GM19395 (cell line): ENCODE data around the gene CIAO1.
A peak's percentile ranks its signal among the peaks of the same experiment; 100 is the strongest.
"Not testable (repeated sequence)": the region's sequence is repeated elsewhere in the genome, so short reads cannot be mapped to it uniquely, and the experiment has no call there.

Experiments
- ATAC-seq: cut with Tn5 transposase; IDR thresholded peaks from one replicate; pipeline ENCODE4 v1.9.1; 2021; ENCODE audit warnings: mild to moderate bottlenecking, moderate library complexity; ENCODE audit not compliant: unreplicated experiment

The CIAO1 gene

DNA sequence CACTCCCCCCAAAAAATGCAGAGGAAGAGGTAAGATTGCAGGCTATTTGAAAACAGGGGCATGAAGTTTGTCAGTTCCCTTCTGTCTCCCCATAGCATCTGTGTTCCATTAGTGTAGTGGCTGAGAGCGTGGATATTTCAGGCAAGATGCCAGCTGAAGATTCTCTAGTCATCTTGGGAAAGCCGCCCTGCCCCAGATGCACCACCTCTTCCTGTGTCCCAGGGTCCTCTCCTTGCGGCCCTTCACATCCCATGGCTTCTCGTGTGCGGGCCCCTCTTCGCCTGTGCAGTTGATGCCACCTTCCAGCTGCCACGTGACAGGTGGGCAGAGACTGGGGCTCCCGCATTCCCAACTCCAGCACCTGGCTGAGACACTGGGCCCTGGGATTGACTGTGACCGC, 16.4 kb upstream of the CIAO1 start:
- no peak for ATAC-seq

DNA sequence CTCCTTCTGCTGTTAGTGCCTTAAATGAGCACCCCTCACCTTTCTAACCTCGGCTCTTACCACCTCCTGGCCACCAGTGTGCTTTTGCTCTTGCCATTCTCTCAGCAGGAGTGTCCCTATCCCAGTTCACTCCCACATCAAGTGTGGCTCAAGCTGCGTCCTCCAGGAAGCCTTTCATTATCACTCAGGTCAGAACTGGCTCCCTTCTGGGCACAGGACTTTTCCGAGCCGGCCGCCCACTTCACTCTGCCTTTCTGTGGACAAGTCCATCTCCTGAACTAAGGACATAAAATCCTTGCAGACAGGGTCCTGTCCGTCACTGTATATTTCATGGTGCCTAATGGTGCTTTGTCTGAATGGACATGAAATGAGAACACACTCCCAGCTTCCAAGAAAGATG, 15.8 kb upstream of the CIAO1 start:
- no peak for ATAC-seq

GRCh38 chr2:96251721-96252292, 14.2 kb upstream of the CIAO1 start:
- ATAC-seq: no peak

DNA sequence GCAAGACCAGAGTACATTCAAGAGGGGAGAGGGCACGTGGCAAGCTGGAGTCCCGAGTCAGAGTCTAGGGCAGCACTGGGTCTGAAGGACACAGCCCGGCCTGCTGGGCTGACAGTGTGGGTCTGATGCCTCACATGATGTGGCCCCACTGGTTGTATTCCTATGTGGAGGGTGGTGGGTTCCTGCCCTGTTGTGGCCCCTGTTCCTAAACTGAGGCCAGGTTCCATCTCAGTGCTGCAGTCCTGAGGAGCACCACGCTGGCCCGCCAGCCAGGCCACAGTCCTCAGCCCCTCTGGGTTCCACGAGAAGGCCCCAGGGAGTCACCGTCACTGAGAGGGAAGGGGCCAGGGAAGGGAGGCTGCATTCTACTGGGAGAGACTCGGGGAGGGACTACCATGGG, 13.5 kb upstream of the CIAO1 start:
- no peak for ATAC-seq

GRCh38 chr2:96253006-96253405, 13.0 kb upstream of the CIAO1 start:
- ATAC-seq: no peak

DNA sequence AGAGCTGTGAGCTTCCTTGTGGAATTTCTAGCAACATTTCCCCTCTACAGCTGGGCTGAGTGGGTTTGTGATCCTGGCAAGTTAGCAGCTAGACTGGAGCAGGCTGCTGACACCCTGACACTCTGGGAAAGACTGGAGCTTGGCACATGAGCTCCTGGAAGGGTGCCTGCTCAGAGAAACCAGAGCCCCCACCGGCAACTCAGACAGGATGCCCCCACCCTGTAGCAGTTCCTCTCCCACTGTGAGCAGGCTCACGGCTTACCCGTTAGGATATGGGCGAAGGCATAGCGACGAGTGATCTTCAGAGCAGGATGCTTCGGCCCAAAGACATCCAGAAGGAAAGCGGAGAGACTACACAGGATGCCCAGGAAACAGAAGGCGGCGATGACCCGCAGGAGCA, 11.5 kb upstream of the CIAO1 start:
- ATAC-seq: no peak

GRCh38 chr2:96256611-96257113, 9.4 kb upstream of the CIAO1 start:
- no peak for ATAC-seq

DNA sequence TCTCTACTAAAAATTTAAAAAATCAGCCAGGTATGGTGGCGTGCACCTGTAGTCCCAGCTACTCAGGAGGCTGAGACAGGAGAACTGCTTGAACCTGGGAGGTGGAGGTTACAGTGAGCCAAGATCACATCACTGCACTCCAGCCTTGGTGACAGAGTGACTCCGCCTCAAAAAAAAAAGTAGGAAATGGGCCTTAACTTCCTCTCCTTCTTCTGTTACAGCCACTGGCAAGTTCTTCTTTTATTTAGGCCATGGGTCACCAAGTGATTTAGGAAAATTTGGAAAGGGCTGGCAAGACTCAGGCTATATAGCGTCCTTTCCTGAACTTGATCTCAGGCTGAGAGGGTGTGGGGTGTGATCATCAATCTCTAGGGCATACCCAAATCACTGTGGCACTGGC, 8.3 kb upstream of the CIAO1 start:
- ATAC-seq: not testable (repeated sequence)

DNA sequence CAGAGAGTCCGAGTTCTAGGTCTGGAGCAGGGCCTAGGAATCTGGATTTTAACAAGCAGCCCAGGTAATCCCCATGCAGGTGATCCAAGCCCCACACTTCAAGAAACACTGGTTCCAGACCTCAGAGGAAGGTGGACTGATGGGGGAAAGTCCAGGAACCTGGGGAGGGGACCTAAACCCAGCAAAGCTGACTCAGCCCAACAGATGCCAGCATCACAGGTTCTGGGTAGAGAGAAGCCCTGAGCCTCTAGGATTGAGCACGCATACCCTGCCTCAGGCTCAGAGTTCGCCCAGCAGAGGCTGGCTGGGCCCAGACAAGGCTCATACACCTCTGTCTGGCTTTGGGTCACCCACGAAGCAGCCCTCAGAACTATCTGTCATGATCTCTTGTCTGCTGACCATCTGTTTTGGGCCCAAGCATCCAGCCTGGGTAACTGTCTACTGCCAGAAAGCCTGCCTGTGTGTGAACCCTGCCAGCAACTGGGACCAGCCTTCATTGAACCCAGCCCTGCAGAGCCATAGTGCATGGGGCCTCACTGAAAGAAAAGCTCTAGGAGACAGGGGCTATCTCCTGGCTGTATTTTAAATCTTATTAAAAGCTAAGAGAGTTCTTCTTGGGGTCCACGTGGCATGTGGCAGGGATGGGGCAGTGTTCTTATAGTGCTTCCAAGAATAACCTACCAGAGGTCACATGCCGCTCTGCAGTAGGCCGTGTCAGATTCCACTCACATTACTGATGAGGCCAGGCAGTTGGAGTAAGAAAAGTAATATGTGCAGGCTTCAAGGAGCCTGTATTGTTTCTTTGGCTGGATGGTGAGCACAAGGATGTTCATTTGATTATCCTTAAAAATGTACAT, 7.6 kb upstream of the CIAO1 start:
- no peak for ATAC-seq

DNA sequence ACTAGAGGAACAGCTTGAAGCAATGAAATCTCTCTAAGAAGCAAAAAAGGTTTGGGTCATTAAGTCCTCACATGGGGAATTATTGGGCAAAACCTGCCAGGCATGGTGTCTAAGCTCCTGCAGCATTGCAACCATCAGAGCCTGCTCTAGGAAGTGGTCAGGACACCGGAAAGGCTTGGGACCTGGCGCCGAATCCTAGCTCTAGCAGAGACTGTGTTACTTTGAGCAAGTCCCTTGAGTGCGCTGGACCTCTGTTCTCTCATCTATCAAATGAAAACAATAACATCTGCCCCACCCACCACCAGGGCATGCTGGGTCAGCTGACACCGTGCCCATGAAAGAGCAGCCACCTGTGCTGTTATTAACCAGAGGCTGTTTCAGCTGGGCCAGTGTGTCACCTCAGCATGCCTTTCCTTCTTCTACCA, 6.5 kb upstream of the CIAO1 start:
- no peak for ATAC-seq

DNA sequence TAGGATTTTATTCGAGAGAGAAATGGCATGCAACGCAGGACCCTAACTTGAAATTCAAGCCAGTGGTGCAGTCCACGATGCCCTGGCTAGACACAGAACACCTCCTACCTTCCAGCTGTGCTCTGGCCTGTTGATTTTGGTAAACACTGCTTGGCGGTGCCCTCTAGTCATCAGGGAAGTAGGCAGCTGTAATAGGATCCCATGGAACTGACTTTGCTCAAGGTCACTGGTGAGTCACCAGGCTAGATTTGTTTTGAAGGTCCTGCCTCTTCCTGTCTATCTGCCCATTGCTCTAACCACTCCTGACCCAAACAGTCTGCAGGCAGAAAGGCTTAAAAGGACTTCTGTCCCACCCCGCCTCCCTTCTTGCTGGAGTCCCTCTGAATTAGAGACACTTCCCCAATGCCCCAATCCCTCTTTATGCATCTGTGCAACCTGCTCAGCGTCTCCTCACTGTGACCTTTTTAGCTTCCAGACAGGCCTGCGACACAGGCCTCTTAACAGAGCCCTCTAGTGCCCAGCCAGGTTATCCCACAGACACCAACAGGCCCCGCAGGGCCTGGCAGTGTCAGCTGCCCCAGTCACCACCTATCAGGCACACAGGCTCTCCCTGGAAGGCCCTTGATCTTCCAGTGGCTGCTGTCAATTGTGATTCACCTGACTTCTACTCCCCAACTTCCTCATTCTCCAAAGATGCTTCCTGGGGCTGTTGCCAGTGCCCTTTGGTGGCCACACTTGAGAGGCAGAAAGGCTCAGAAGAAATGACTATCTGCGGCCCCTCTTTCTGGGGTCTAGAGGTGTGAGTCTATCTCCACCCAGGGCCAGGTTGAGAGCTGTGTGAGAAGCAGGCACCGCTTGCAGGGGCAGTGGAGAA, 5.4 kb upstream of the CIAO1 start:
- no peak for ATAC-seq

- no peak for ATAC-seq
Measured at GRCh38 chr2:96261328-96262003, 4.6 kb upstream of the CIAO1 start.

DNA sequence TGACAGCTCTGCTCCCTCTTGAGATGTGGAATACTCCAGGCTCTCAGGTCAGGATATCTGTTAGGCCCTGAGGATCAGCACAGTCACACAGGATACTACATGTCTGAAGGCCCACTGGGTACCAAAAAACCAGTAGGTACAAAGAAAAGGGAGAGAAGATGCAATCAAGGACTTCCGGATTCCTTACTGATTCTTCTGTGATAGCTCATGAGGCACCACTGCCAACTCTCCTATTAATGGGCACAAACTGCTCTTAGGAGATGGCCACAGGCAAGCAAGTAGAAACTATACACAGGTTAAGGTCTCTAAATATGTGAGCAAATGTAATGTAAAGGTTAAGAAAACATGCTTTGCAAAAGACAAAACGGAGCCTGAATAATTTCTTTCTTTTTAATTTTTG, 3.7 kb upstream of the CIAO1 start:
- no peak for ATAC-seq

GRCh38 chr2:96264086-96264485, 1.9 kb upstream of the CIAO1 start:
- ATAC-seq: no peak

DNA sequence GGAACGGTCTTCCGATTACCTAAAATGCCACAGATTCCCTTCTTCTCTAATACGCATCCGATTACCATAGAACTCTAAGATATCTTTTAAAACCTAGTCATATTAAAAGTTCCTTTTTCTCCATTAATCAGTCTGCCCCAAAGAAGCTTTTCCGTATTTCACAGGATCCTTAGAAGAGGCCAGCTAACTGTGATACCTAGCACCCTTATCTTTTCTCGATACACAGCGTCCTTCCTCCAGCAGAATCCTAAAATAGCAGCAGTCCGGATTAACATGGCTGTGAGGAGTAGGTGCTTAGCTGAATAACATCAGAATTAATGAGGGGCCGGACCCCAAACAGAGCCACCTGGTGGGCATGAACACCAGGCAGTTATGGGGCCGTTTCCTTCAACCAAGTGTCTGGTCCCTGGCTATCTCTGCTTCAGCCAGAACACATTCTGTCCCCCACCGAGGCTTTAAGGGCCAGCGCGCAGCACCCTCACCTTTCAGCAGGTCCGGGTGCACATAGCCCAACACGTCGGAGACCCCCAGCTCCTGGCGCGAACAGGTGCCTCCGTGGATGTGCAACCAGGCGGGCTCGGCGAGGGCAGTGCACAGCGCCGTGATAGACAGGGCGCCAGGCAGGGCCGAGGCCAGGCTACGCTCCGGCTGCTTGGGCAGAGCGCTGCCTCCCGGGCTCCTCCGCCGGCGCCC, 1.2 kb upstream of the CIAO1 start:
- ATAC-seq: no peak

DNA sequence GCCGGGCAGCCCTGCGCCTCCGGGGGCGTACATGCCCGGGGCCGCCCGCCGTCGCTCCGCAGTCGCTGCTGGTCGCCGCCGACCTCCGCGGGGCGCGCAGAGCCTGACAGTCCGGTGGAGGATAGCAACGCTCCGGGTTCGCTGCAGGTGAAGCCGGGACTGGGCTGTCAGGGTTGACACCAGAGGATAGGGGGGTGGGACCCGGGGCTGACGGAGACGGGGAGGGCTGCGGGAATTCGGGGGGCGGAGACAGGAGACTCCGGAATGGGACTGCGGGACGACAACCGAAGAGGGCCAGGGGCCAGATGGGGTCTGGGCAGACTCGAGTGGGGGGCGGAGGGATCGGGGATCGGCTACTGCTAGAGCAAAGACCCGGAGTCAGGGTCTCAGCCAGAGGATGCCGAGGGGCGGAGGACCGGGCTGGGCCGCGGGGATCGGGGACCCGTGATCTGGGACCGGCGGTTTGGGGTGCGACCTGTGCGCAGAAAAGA, 631 bp upstream of the CIAO1 start:
- peak; percentile 19 for ATAC-seq

DNA sequence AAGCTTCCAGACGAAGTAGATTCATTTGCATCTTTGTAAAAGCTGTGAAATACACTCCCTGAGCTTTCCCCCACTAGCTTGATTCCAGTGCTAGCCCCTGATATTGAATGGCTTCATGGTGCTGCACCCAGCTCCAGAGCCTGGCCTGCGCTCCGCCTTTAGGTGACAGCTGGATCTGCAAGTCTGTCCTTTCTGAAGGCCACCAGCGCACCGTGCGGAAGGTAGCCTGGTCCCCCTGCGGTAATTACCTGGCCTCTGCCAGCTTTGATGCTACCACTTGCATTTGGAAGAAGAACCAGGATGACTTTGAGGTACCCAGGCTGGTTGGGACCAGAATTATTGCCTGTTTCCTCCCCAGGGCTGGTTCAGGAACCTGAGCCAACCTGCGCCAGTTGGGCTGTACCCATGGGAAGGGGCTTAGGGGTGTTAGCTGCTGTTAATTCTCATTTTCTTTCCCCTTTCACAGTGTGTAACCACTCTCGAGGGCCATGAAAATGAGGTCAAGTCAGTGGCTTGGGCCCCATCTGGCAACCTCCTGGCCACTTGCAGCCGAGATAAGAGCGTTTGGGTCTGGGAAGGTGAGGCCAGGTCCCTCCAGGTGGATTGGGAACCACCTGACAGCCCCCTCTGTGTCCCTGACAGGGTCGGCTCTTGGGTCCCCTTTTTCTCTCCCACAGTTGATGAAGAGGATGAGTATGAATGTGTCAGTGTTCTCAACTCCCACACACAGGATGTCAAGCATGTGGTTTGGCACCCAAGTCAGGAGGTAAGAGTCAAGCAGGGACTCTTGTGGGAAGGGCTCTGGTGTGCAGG, 1.3 kb downstream of the CIAO1 start:
- ATAC-seq: no peak

DNA sequence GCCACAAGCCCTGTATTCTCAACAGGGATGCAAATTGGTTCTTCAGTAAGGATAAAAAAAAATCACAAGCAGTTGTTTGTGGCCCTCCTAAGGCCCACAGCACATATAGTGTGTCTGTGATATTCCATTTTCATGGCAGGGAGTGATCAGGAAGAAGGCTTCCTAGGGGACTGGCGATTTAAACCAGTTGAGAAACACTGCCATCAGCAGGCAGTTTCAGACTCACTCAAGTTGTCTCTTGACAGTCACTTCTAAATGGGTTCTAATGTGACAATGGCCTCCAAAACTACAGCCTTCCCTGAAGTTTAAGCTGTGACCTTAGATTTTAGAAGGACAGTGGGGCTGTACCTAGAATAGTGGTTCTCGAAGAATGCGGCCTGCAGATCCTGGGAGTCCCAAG, 6.0 kb downstream of the CIAO1 start:
- ATAC-seq: no peak

- ATAC-seq: no peak
Measured at GRCh38 chr2:96273763-96274162, 7.7 kb downstream of the CIAO1 start.
